ENCODE data around the gene GLB1L. TPM values are rescaled to one million over a fixed set of nuclear protein-coding genes. Genes with fewer than 3 reads are reported as not detected.

GLB1L gene
- total and polyA plus RNA-seq, 2 experiments from 2014 or later = 3.4 to 13.5 TPM

DNA sequence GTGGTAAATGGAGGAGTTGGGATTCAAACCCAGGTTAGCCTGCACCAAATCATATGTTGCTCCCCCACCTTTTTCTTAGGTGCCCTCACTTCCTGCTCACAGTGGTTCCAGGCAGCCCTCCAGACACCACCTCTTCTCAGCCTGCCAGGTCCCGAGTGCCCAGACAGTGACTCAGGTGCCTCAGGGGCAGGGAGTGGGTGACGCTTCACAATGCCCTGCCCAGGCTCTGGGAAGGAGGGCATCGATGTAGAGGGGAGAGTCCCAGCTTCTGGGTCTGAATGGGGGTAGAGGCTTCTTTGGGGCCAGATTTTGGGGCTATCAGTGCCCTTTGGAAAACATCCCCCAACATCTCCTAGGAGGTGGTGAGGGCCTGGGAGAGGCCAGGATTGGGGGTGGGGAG is 28.7 kb upstream of the GLB1L start:
- peak; percentile 74 for DNase-seq
- Histone ChIP-seq H3K4me3 (peak overlapping the region; percentile 36), H2AFZ (no peak overlapping the region), H3K27ac (peak overlapping the region; percentile 91), H3K36me3 (ENCODE audit: low read depth) (no peaks in the 10 kb centered on the region), H3K9me3 (ENCODE audit: low read depth) (no peaks in the 10 kb centered on the region), H3K9ac (peak overlapping the region; percentile 66), H3K4me1 (ENCODE audit: insufficient read depth) (peaks cover 38% of the 10 kb centered on the region), H4K20me1 (ENCODE audit: insufficient read depth) (no peaks in the 10 kb centered on the region), H3K79me2 (ENCODE audit: insufficient read depth) (no peaks in the 10 kb centered on the region), H3K9me2 (ENCODE audit: insufficient read depth) (no peaks in the 10 kb centered on the region), H3F3A (ENCODE audit: insufficient read depth) (peaks cover 26% of the 10 kb centered on the region), H3K4me2 (ENCODE audit: unreplicated experiment) (peak overlapping the region; percentile 49), H3K27me3 (replicated peaks; ENCODE audit: insufficient read depth) (no peaks in the 10 kb centered on the region)
- in situ Hi-C loops (cut with MboI) = no loop called here
- 32 to 46% methylated on average over 3 of the region's 3 CpGs for WGBS, 2 experiments (ENCODE audit: low coverage in 1 of 2, low lambda C conversion rate in 2 of 2, missing lambda C conversion rate in 2 of 2)
- TF ChIP-seq EZH2phosphoT487 (IDR thresholded peaks at IDR 0.05; ENCODE audit: insufficient read depth, low read depth) = no peak

DNA sequence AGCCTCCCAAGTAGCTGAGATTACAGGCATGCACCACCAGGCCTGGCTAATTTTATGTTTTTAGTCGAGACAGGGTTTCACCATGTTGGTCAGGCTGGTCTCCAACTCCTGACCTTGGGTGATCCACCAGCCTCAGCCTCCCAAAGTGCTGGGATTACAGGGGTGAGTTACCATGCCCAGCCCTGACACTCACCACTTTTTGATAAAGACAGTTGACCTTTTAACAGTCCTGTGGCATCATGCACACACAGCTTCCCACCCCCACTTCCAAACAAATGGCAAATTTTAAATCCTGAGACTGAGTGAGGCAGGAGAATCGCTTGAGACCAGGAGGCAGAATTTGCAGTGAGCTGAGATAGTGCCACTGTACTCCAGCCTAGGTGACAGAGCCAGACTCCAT is 27.8 kb upstream of the GLB1L start:
- DNase-seq = no peak
- no peak overlapping the region for H2AFZ ChIP-seq

DNA sequence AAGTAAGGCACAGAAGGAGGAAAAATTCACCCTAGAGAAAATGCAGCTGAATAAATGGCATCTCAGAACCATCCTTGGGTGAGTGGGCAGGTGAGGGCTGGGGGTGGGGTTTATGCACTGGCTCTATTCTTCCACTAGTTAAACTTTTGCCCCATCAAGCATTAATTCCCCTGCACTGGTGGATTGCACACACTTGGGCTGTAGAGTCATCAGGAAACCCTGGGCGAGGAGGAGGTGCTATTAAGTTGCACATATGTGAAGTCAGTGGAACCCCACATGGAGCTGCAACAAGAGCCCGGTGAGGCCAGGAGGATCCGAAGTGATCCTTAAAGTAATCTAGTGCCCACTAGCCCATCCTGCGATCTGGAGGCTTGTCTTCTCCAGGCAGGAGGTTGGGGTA is 27.1 kb upstream of the GLB1L start:
- no peaks in the 10 kb centered on the region for H3K9me2 ChIP-seq (ENCODE audit: insufficient read depth)
- peak; percentile 39 for DNase-seq
- H3K9me3 ChIP-seq (ENCODE audit: low read depth) = no peaks in the 10 kb centered on the region
- H3K4me3 ChIP-seq = no peak overlapping the region
- peaks cover 17% of the 10 kb centered on the region for H3F3A ChIP-seq (ENCODE audit: insufficient read depth)
- in situ Hi-C loops (cut with MboI) = no loop called here
- TF ChIP-seq EZH2phosphoT487 (IDR thresholded peaks at IDR 0.05; ENCODE audit: insufficient read depth, low read depth) = no peak
- no peak for TF ChIP-seq EZH2 (IDR thresholded peaks at IDR 0.05; ENCODE audit: insufficient read depth, poor library complexity, severe bottlenecking)
- H3K36me3 ChIP-seq (ENCODE audit: low read depth) = no peaks in the 10 kb centered on the region
- 70 to 74% methylated on average over 4 of the region's 4 CpGs for WGBS, 2 experiments (ENCODE audit: low coverage in 1 of 2, low lambda C conversion rate in 2 of 2, missing lambda C conversion rate in 2 of 2)
- H3K4me2 ChIP-seq (ENCODE audit: unreplicated experiment) = no peak overlapping the region
- H4K20me1 ChIP-seq (ENCODE audit: insufficient read depth) = no peaks in the 10 kb centered on the region
- H3K9ac ChIP-seq = no peak overlapping the region
- H2AFZ ChIP-seq = no peak overlapping the region
- H3K79me2 ChIP-seq (ENCODE audit: insufficient read depth) = no peaks in the 10 kb centered on the region
- no peaks in the 10 kb centered on the region for H3K27me3 ChIP-seq (replicated peaks; ENCODE audit: insufficient read depth)
- peaks cover 27% of the 10 kb centered on the region for H3K4me1 ChIP-seq (ENCODE audit: insufficient read depth)
- no peak overlapping the region for H3K27ac ChIP-seq

More for the DNA sequence above, 27.8 kb upstream of the GLB1L start:
- peaks cover 18% of the 10 kb centered on the region for H3F3A ChIP-seq (ENCODE audit: insufficient read depth)
- H3K36me3 ChIP-seq (ENCODE audit: low read depth) = no peaks in the 10 kb centered on the region
- no peaks in the 10 kb centered on the region for H4K20me1 ChIP-seq (ENCODE audit: insufficient read depth)
- H3K27ac ChIP-seq = no peak overlapping the region
- no peaks in the 10 kb centered on the region for H3K9me3 ChIP-seq (ENCODE audit: low read depth)
- H3K9ac ChIP-seq = no peak overlapping the region
- in situ Hi-C loops (cut with MboI) = no loop called here
- H3K4me2 ChIP-seq (ENCODE audit: unreplicated experiment) = no peak overlapping the region
- no peak overlapping the region for H3K4me3 ChIP-seq
- TF ChIP-seq EZH2 (IDR thresholded peaks at IDR 0.05; ENCODE audit: insufficient read depth, poor library complexity, severe bottlenecking) (no peak), EZH2phosphoT487 (IDR thresholded peaks at IDR 0.05; ENCODE audit: insufficient read depth, low read depth) (no peak)
- H3K27me3 ChIP-seq (replicated peaks; ENCODE audit: insufficient read depth) = no peaks in the 10 kb centered on the region
- H3K79me2 ChIP-seq (ENCODE audit: insufficient read depth) = no peaks in the 10 kb centered on the region
- WGBS, 2 experiments (ENCODE audit: low coverage in 1 of 2, low lambda C conversion rate in 2 of 2, missing lambda C conversion rate in 2 of 2) = 54 to 67% methylated on average over 2 of the region's 2 CpGs
- peaks cover 29% of the 10 kb centered on the region for H3K4me1 ChIP-seq (ENCODE audit: insufficient read depth)
- H3K9me2 ChIP-seq (ENCODE audit: insufficient read depth) = no peaks in the 10 kb centered on the region

DNA sequence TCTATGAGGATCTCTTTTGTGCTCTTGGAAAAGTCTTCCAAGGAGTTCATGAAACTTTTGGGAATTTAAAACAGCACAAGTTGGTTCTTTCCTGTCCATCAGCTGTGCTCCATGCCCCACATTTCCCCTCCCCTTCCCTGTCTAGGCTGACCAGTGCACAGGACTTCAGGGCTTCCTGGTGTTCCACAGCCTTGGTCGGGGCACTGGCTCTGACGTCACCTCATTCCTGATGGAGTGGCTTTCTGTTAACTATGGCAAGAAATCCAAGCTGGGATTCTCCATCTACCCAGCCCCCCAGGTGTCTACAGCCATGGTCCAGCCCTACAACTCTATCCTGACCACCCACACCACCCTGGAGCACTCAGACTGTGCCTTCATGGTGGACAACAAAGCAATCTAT is 25.8 kb upstream of the GLB1L start:
- Histone ChIP-seq H3K9me3 (ENCODE audit: low read depth) (no peaks in the 10 kb centered on the region), H3K4me1 (ENCODE audit: insufficient read depth) (peaks cover 27% of the 10 kb centered on the region), H3K4me3 (no peak overlapping the region), H2AFZ (no peak overlapping the region), H3K79me2 (ENCODE audit: insufficient read depth) (no peaks in the 10 kb centered on the region), H4K20me1 (ENCODE audit: insufficient read depth) (no peaks in the 10 kb centered on the region), H3K36me3 (ENCODE audit: low read depth) (no peaks in the 10 kb centered on the region), H3K9ac (no peak overlapping the region), H3K27ac (no peak overlapping the region), H3K4me2 (ENCODE audit: unreplicated experiment) (no peak overlapping the region), H3K27me3 (replicated peaks; ENCODE audit: insufficient read depth) (no peaks in the 10 kb centered on the region), H3F3A (ENCODE audit: insufficient read depth) (peaks cover 17% of the 10 kb centered on the region), H3K9me2 (ENCODE audit: insufficient read depth) (no peaks in the 10 kb centered on the region)
- in situ Hi-C loops (cut with MboI) = no loop called here
- TF ChIP-seq EZH2phosphoT487 (IDR thresholded peaks at IDR 0.05; ENCODE audit: insufficient read depth, low read depth) = no peak
- no peak for TF ChIP-seq EZH2 (IDR thresholded peaks at IDR 0.05; ENCODE audit: insufficient read depth, poor library complexity, severe bottlenecking)
- DNase-seq = no peak
- 52 to 57% methylated on average over 2 of the region's 2 CpGs for WGBS, 2 experiments (ENCODE audit: low coverage in 1 of 2, low lambda C conversion rate in 2 of 2, missing lambda C conversion rate in 2 of 2)

DNA sequence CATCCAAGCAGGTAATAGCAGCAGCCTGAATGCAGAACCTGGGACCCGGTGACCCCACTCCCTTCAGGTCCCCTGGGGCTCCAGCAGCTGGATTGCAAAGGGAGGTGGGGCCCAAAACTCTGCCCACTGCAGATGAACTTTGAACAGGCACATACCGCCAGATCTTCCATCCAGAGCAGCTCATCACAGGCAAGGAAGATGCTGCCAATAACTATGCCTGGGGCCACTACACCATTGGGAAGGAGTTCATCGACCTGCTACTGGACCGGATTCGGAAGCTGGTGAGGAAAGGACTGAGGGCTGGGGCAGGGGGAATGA is 24.8 kb upstream of the GLB1L start:
- Histone ChIP-seq H3K9me2 (ENCODE audit: insufficient read depth) (no peaks in the 10 kb centered on the region), H3K27me3 (replicated peaks; ENCODE audit: insufficient read depth) (no peaks in the 10 kb centered on the region), H3K4me1 (ENCODE audit: insufficient read depth) (peaks cover 27% of the 10 kb centered on the region), H3K4me3 (no peak overlapping the region), H3K36me3 (ENCODE audit: low read depth) (no peaks in the 10 kb centered on the region), H3K9ac (no peak overlapping the region), H3K27ac (no peak overlapping the region), H4K20me1 (ENCODE audit: insufficient read depth) (no peaks in the 10 kb centered on the region), H3F3A (ENCODE audit: insufficient read depth) (peaks cover 16% of the 10 kb centered on the region), H3K79me2 (ENCODE audit: insufficient read depth) (no peaks in the 10 kb centered on the region), H2AFZ (no peak overlapping the region), H3K9me3 (ENCODE audit: low read depth) (no peaks in the 10 kb centered on the region), H3K4me2 (ENCODE audit: unreplicated experiment) (no peak overlapping the region)
- TF ChIP-seq EZH2phosphoT487 (IDR thresholded peaks at IDR 0.05; ENCODE audit: insufficient read depth, low read depth) (no peak), EZH2 (IDR thresholded peaks at IDR 0.05; ENCODE audit: insufficient read depth, poor library complexity, severe bottlenecking) (no peak)
- DNase-seq = no peak
- in situ Hi-C loops (cut with MboI) = no loop called here
- 76 to 78% methylated on average over 5 of the region's 5 CpGs for WGBS, 2 experiments (ENCODE audit: low coverage in 1 of 2, low lambda C conversion rate in 2 of 2, missing lambda C conversion rate in 2 of 2)
